Coronary artery (tissue), 2 donors: ENCODE results near the gene PHKA2.

Experiments
- DNase-seq: peaks from one replicate; pipeline ENCODE4 v3.0.0-alpha.2; 2017; ENCODE audit warnings: low spot score
- H3K27ac ChIP-seq, 2 donors: fragments of 200-600 bp; sonication (generic); one replicate each; pipeline ENCODE4 v1.5.1; 2016 to 2019
- H3K4me3 ChIP-seq: fragments of 200-600 bp; sonication (generic); 2 replicates; pipeline ENCODE4 v1.5.1; 2016; ENCODE audit warnings: mild to moderate bottlenecking, moderate library complexity
- CTCF ChIP-seq: fragments of 200-600 bp; sonication (generic); IDR thresholded peaks from one replicate; pipeline ENCODE4 v1.5.1; 2019; ENCODE audit warnings: antibody characterized with exemption

Gene PHKA2

GRCh38 chrX:18962329-18962728 is 21.6 kb downstream of the PHKA2 start:
- DNase-seq = no peak
- no peak for TF ChIP-seq CTCF
- Histone ChIP-seq H3K4me3 (no peak overlapping the region), H3K27ac (no peak overlapping the region)

- DNase-seq = no peak
- Histone ChIP-seq H3K4me3 (no peak overlapping the region), H3K27ac (no peak overlapping the region)
- TF ChIP-seq CTCF = no peak
These were observed 22.2 kb downstream of the PHKA2 start for GRCh38 chrX:18961686-18962085.

- H3K27ac ChIP-seq = no peak overlapping the region
- TF ChIP-seq CTCF = no peak
- no peak for DNase-seq
- no peak overlapping the region for H3K4me3 ChIP-seq
These were observed 27.4 kb downstream of the PHKA2 start for GRCh38 chrX:18956303-18957032.

GRCh38 chrX:18955676-18956075 is 28.2 kb downstream of the PHKA2 start:
- DNase-seq = no peak
- Histone ChIP-seq H3K4me3 (no peak overlapping the region), H3K27ac (no peak overlapping the region)
- TF ChIP-seq CTCF = no peak

- DNase-seq = no peak
- no peak for TF ChIP-seq CTCF
- no peak overlapping the region for H3K4me3 ChIP-seq
- H3K27ac ChIP-seq = no peak overlapping the region
These were observed 32.9 kb downstream of the PHKA2 start for GRCh38 chrX:18951032-18951431.

DNA sequence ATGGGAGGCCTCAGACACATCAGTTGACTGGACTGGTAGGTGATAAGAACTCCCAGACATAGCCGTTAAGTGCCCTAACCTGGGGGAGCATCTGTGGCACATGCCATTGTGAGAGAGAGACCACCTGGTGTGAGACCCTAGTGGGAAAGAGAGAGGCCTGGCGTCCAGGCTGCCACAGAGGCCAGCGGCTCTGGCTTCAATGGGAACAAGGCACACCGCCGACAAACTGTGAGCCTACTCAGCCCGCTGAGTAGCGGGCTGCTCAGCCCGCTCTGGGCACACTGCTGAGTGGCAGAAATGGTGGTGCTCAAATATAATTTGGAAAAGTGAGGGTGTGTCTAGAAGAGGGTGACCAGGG is 34.0 kb downstream of the PHKA2 start:
- no peak for DNase-seq
- H3K27ac ChIP-seq = no peak overlapping the region

More for the DNA sequence above, 34.0 kb downstream of the PHKA2 start:
- TF ChIP-seq CTCF = no peak
- no peak overlapping the region for H3K4me3 ChIP-seq
